8988T (cell line): ENCODE measurements around the gene C10orf90.

Source experiments
- DNase-seq: peaks from one replicate; pipeline ENCODE4 v3.0.0; 2011

Gene C10orf90

GRCh38 chr10:126455766-126456405 lies 214.6 kb downstream of the C10orf90 start:
- DNase-seq = no peak

GRCh38 chr10:126455036-126455765 lies 215.3 kb downstream of the C10orf90 start:
- DNase-seq = no peak

- DNase-seq = no peak
Measured at GRCh38 chr10:126454045-126454751, 216.3 kb downstream of the C10orf90 start.

- DNase-seq = no peak
Measured at GRCh38 chr10:126452245-126452644, 218.2 kb downstream of the C10orf90 start.

GRCh38 chr10:126448091-126448490 lies 222.4 kb downstream of the C10orf90 start:
- DNase-seq = no peak

GRCh38 chr10:126439942-126440341 lies 230.6 kb downstream of the C10orf90 start:
- DNase-seq = no peak

GRCh38 chr10:126438407-126438783 lies 232.1 kb downstream of the C10orf90 start:
- DNase-seq = no peak

- DNase-seq = no peak
Measured at GRCh38 chr10:126437635-126438406, 232.7 kb downstream of the C10orf90 start.

GRCh38 chr10:126434235-126434634 lies 236.3 kb downstream of the C10orf90 start:
- DNase-seq = no peak

- no peak for DNase-seq
Measured at GRCh38 chr10:126433351-126433750, 237.1 kb downstream of the C10orf90 start.

- no peak for DNase-seq
Measured at GRCh38 chr10:126432507-126432906, 238.0 kb downstream of the C10orf90 start.

- no peak for DNase-seq
Measured at GRCh38 chr10:126431816-126432215, 238.7 kb downstream of the C10orf90 start.

- no peak for DNase-seq
Measured at GRCh38 chr10:126430512-126430911, 240.0 kb downstream of the C10orf90 start.

- DNase-seq = no peak
Measured at GRCh38 chr10:126429275-126429674, 241.2 kb downstream of the C10orf90 start.

- DNase-seq = no peak
Measured at GRCh38 chr10:126425489-126426065, 244.9 kb downstream of the C10orf90 start.

- DNase-seq = no peak
Measured at GRCh38 chr10:126425032-126425431, 245.5 kb downstream of the C10orf90 start.

GRCh38 chr10:126423732-126424491 lies 246.6 kb downstream of the C10orf90 start:
- DNase-seq = no peak

- DNase-seq = no peak
Measured at GRCh38 chr10:126422567-126422966, 247.9 kb downstream of the C10orf90 start.

- DNase-seq = no peak
Measured at GRCh38 chr10:126421756-126422256, 248.7 kb downstream of the C10orf90 start.

- DNase-seq = no peak
Measured at GRCh38 chr10:126420567-126421300, 249.8 kb downstream of the C10orf90 start.

- DNase-seq = no peak
Measured at GRCh38 chr10:126417220-126417825, 253.2 kb downstream of the C10orf90 start.
